ENCODE data around the gene USP43. TPM values are rescaled to one million over a fixed set of nuclear protein-coding genes. Genes with fewer than 3 reads are reported as not detected.
A peak's percentile ranks its signal among the peaks of the same experiment; 100 is the strongest.

The USP43 gene
- total RNA-seq, 6 donors from 2014 or later: 5.9 to 17.9 (median 11.0) TPM

DNA sequence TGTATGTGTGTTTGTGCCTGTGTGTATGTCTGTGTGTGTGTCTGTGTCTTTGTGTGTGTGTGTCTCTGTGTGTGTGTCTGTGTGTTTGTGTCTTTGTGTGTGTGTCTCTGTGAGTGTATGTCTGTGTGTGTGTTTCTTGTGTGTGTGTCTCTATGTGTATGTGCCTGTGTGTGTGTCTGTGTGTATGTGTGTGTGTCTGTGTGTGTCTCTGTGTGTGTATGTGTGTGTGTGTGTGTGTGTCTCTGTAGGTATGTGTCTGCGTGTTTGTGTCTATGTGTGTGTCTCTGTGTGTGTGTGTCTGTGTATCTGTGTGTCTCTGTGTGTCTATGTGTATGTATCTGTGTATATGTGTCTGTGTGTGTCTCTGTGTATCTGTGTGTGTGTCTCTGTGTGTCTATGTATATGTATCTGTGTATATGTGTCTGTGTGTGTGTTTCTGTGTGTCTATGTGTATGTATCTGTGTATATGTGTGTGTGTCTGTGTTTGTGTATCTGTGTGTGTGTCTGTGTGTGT is 70.2 kb downstream of the USP43 start:
- H3K9me3 ChIP-seq: no peaks in the 10 kb centered on the region
- H3K27me3 ChIP-seq: no peaks in the 10 kb centered on the region
- no peak for TF ChIP-seq POLR2A (IDR thresholded peaks at IDR 0.05)
- no peak for TF ChIP-seq EP300 (IDR thresholded peaks at IDR 0.05)
- TF ChIP-seq, protein P1, sequence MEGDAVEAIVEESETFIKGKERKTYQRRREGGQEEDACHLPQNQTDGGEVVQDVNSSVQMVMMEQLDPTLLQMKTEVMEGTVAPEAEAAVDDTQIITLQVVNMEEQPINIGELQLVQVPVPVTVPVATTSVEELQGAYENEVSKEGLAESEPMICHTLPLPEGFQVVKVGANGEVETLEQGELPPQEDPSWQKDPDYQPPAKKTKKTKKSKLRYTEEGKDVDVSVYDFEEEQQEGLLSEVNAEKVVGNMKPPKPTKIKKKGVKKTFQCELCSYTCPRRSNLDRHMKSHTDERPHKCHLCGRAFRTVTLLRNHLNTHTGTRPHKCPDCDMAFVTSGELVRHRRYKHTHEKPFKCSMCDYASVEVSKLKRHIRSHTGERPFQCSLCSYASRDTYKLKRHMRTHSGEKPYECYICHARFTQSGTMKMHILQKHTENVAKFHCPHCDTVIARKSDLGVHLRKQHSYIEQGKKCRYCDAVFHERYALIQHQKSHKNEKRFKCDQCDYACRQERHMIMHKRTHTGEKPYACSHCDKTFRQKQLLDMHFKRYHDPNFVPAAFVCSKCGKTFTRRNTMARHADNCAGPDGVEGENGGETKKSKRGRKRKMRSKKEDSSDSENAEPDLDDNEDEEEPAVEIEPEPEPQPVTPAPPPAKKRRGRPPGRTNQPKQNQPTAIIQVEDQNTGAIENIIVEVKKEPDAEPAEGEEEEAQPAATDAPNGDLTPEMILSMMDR (IDR thresholded peaks at IDR 0.05): no peak
- TF ChIP-seq POLR2AphosphoS5 (IDR thresholded peaks at IDR 0.05): no peak
- H3K4me3 ChIP-seq: no peak overlapping the region
- no peak overlapping the region for H3K27ac ChIP-seq
- peaks cover 0 to 7% (median 0%) of the 10 kb centered on the region in 4 donors for H3K36me3 ChIP-seq
- no peak for DNase-seq
- WGBS, 2 donors: 88 to 100% methylated on average over 1 of the region's 1 CpG
- no peak for ATAC-seq (ENCODE audit: low FRiP score in 2 of 2)
- no peaks in the 10 kb centered on the region for H3K4me1 ChIP-seq

DNA sequence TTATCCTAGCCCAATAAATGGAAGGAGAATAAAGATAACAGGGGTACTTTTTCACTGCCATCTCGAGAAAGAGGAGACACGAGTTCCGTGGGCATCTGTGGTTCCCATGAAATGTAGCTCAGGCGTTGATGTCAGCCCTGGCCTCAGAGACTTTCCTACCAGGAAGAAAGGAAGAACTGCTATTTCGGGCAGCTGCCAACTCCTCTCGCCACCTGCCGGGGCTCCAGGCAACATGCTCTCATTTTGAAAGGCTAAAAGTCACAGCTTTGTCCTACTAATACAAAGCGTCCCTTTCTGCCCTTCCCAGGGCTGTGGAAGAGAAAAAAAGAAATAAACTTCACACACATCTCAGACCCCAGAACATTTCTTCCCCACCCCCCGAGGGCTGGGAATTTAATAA is 80.3 kb downstream of the USP43 start:
- TF ChIP-seq POLR2AphosphoS5 (IDR thresholded peaks at IDR 0.05) (no peak), POLR2A (IDR thresholded peaks at IDR 0.05) (no peak), EP300 (IDR thresholded peaks at IDR 0.05) (no peak)
- TF ChIP-seq, protein P1 (IDR thresholded peaks at IDR 0.05): no peak
- Histone ChIP-seq H3K27ac (no peak overlapping the region), H3K27me3 (no peaks in the 10 kb centered on the region), H3K4me1 (no peaks in the 10 kb centered on the region), H3K36me3 (peaks cover 0 to 7% (median 0%) of the 10 kb centered on the region in 4 donors), H3K9me3 (no peaks in the 10 kb centered on the region), H3K4me3 (no peak overlapping the region)
- DNase-seq: no peak
- no peak for ATAC-seq (ENCODE audit: low FRiP score in 2 of 2)
- 44 to 51% methylated on average over 9 of the region's 9 CpGs for WGBS, 2 donors

GRCh38 chr17:9726291-9726690 is 81.0 kb downstream of the USP43 start:
- ATAC-seq (ENCODE audit: low FRiP score in 2 of 2): no peak
- Histone ChIP-seq H3K27ac (no peak overlapping the region), H3K4me1 (no peaks in the 10 kb centered on the region), H3K9me3 (no peaks in the 10 kb centered on the region), H3K27me3 (no peaks in the 10 kb centered on the region), H3K4me3 (no peak overlapping the region), H3K36me3 (peaks cover 0 to 7% (median 0%) of the 10 kb centered on the region in 4 donors)
- DNase-seq: no peak
- TF ChIP-seq POLR2A (IDR thresholded peaks at IDR 0.05) (no peak), POLR2AphosphoS5 (IDR thresholded peaks at IDR 0.05) (no peak), EP300 (IDR thresholded peaks at IDR 0.05) (no peak)
- TF ChIP-seq, protein P1 (IDR thresholded peaks at IDR 0.05): no peak
- WGBS, 2 donors: 81 to 82% methylated on average over 6 of the region's 6 CpGs

DNA sequence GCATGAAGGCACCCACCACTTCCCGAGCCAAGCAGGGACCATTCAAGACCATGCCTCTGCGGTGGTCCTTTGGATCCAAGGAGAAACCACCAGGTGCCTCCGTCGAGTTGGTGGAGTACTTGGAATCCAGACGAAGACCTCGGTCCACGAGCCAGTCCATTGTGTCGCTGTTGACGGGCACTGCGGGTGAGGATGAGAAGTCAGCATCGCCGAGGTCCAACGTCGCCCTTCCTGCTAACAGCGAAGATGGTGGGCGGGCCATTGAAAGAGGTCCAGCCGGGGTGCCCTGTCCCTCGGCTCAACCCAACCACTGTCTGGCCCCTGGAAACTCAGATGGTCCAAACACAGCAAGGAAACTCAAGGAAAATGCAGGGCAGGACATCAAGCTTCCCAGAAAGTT is 82.7 kb downstream of the USP43 start:
- peaks cover 0 to 7% (median 0%) of the 10 kb centered on the region in 4 donors for H3K36me3 ChIP-seq
- 97 to 98% methylated on average over 9 to 18 of the region's 18 CpGs for WGBS, 2 donors
- no peak for ATAC-seq (ENCODE audit: low FRiP score in 2 of 2)
- DNase-seq: no peak
- no peak for TF ChIP-seq POLR2A (IDR thresholded peaks at IDR 0.05)
- TF ChIP-seq, protein P1 (IDR thresholded peaks at IDR 0.05): no peak
- TF ChIP-seq EP300 (IDR thresholded peaks at IDR 0.05): no peak
- no peak for TF ChIP-seq POLR2AphosphoS5 (IDR thresholded peaks at IDR 0.05)
- H3K4me3 ChIP-seq: no peak overlapping the region
- H3K4me1 ChIP-seq: no peaks in the 10 kb centered on the region
- H3K27ac ChIP-seq: no peak overlapping the region
- no peaks in the 10 kb centered on the region for H3K9me3 ChIP-seq
- H3K27me3 ChIP-seq: no peaks in the 10 kb centered on the region

DNA sequence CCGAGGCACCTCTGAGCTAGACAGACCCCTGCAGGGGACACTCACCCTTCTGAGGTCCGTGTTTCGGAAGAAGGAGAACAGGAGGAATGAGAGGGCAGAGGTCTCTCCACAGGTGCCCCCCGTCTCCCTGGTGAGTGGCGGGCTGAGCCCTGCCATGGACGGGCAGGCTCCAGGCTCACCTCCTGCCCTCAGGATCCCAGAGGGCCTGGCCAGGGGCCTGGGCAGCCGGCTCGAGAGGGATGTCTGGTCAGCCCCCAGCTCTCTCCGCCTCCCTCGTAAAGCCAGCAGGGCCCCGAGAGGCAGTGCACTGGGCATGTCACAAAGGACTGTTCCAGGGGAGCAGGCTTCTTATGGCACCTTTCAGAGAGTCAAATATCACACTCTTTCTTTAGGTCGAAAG is 83.2 kb downstream of the USP43 start:
- no peaks in the 10 kb centered on the region for H3K27me3 ChIP-seq
- ATAC-seq (ENCODE audit: low FRiP score in 2 of 2): peak in 1 of 2 donors; percentile 31
- TF ChIP-seq EP300 (IDR thresholded peaks at IDR 0.05) (no peak), POLR2A (IDR thresholded peaks at IDR 0.05) (no peak), POLR2AphosphoS5 (IDR thresholded peaks at IDR 0.05) (no peak)
- TF ChIP-seq, protein P1 (IDR thresholded peaks at IDR 0.05): no peak
- no peak overlapping the region for H3K27ac ChIP-seq
- 81 to 85% methylated on average over 2 to 5 of the region's 12 CpGs for WGBS, 2 donors
- no peaks in the 10 kb centered on the region for H3K4me1 ChIP-seq
- no peak overlapping the region for H3K4me3 ChIP-seq
- peaks cover 0 to 7% (median 0%) of the 10 kb centered on the region in 4 donors for H3K36me3 ChIP-seq
- no peak for DNase-seq
- no peaks in the 10 kb centered on the region for H3K9me3 ChIP-seq
